SU-DHL-6 (cell line): Measurements from ENCODE around the gene IFTAP.

Experiments used
- CTCF ChIP-seq: fragments of 200-600 bp; sonication (generic); IDR thresholded peaks from one replicate; pipeline ENCODE4 v1.5.1; 2017; ENCODE audit warnings: antibody characterized with exemption, mild to moderate bottlenecking, low read length, moderate library complexity; ENCODE audit not compliant: insufficient read depth, poor library complexity, severe bottlenecking
- EZH2phosphoT487 ChIP-seq: fragments of 200-600 bp; sonication (generic), shearing (Covaris generic); conservative IDR thresholded peaks from 2 replicates; pipeline ENCODE4 v1.6.1; 2018; ENCODE audit warnings: mild to moderate bottlenecking, antibody characterized with exemption, low read length, moderate library complexity, mixed read lengths

- peak; percentile 33 for TF ChIP-seq CTCF
- TF ChIP-seq EZH2phosphoT487: no peak
Observed at GRCh38 chr11:36564376-36565030, 29.8 kb upstream of the IFTAP start.
